ENCODE measurements around the gene GPR157. TPM values are rescaled to one million over a fixed set of nuclear protein-coding genes. Genes with fewer than 3 reads are reported as not detected.

Gene GPR157
- total and polyA plus RNA-seq, 2 donors (not counting 1 experiment from before 2014, with no cell fraction given) = 2.0 to 21.2 TPM

- WGBS (ENCODE audit: insufficient coverage) = 67% methylated on average over 1 of the region's 2 CpGs
- H3K27me3 Mint-ChIP-seq = peaks cover 19% of the 10 kb centered on the region
- POLR2A ChIA-PET = no interaction called here
- no peaks in the 10 kb centered on the region for H3K79me2 ChIP-seq (ENCODE audit: control insufficient read depth, insufficient read depth, low read length)
- no peak overlapping the region for H3K4me3 ChIP-seq (ENCODE audit: control extremely low read depth in 1 of 5, extremely low read depth in 1 of 5, insufficient read depth in 1 of 5, low read depth in 2 of 5, low read length in 4 of 5)
- no peak overlapping the region for H3K4me3 Mint-ChIP-seq
- H3K9ac ChIP-seq (ENCODE audit: low read length) = no peak overlapping the region
- peaks cover 34% of the 10 kb centered on the region for H3K4me1 Mint-ChIP-seq
- no peak overlapping the region for H3K27ac Mint-ChIP-seq
- ATAC-seq (ENCODE audit: low read depth) = no peak
- H3K4me2 ChIP-seq (replicated peaks; ENCODE audit: low read depth, low read length, poor library complexity, severe bottlenecking) = no peak overlapping the region
- peaks cover 32 to 34% of the 10 kb centered on the region in 2 donors for H3K4me1 ChIP-seq (ENCODE audit: control insufficient read depth in 2 of 2, insufficient read depth in 2 of 2, low read length in 2 of 2)
- CTCF ChIA-PET = interaction anchor here (0.9 kb wide), 1 partner anchor 12 kb away, joined by 3 read pairs; no protein-coding TSS in a partner anchor
- H4K20me1 ChIP-seq (ENCODE audit: control insufficient read depth, insufficient read depth, low read length, poor library complexity, severe bottlenecking) = no peaks in the 10 kb centered on the region
- H3K9me3 ChIP-seq (ENCODE audit: control extremely low read depth in 1 of 3, control insufficient read depth in 2 of 3, insufficient read depth in 1 of 3, low read length in 2 of 3) = peaks cover 0 to 7% (median 0%) of the 10 kb centered on the region in 3 donors
- H3K9me3 Mint-ChIP-seq (ENCODE audit: insufficient read depth) = no peaks in the 10 kb centered on the region
- no peak for DNase-seq
- no peaks in the 10 kb centered on the region for H3K36me3 ChIP-seq (replicated peaks in 1 of 2; ENCODE audit: control extremely low read depth in 1 of 2, control insufficient read depth in 1 of 2, extremely low read depth in 1 of 2, insufficient read depth in 2 of 2, low read length in 1 of 2)
- no peak overlapping the region for H2AFZ ChIP-seq (ENCODE audit: insufficient read depth, low read depth, low read length, poor library complexity, severe bottlenecking)
- intact Hi-C loops (cut with micrococcal nuclease) = no loop called here
- no peaks in the 10 kb centered on the region for H3K27me3 ChIP-seq (replicated peaks in 1 of 4; ENCODE audit: control extremely low read depth in 1 of 4, control insufficient read depth in 3 of 4, insufficient read depth in 4 of 4, low read length in 3 of 4)
- no peak for TF ChIP-seq CTCF (IDR thresholded peaks at IDR 0.05)
- no peak for TF ChIP-seq EZH2 (IDR thresholded peaks at IDR 0.05; ENCODE audit: borderline replicate concordance, insufficient read depth, low read depth, low read length, poor library complexity, severe bottlenecking)
- no peak overlapping the region for H3K27ac ChIP-seq (ENCODE audit: low read length in 2 of 2)
Observed at GRCh38 chr1:9086796-9087195, 42.1 kb downstream of the GPR157 start.

- Mint-ChIP-seq H3K4me3 (no peak overlapping the region), H3K4me1 (peaks cover 39% of the 10 kb centered on the region), H3K27me3 (peaks cover 19% of the 10 kb centered on the region), H3K27ac (no peak overlapping the region), H3K9me3 (ENCODE audit: insufficient read depth) (no peaks in the 10 kb centered on the region)
- no peak overlapping the region for H3K27ac ChIP-seq (ENCODE audit: low read length in 2 of 2)
- 79% methylated on average over 2 of the region's 5 CpGs for WGBS (ENCODE audit: insufficient coverage)
- peaks cover 0 to 7% (median 0%) of the 10 kb centered on the region in 3 donors for H3K9me3 ChIP-seq (ENCODE audit: control extremely low read depth in 1 of 3, control insufficient read depth in 2 of 3, insufficient read depth in 1 of 3, low read length in 2 of 3)
- no peak overlapping the region for H3K9ac ChIP-seq (ENCODE audit: low read length)
- no peaks in the 10 kb centered on the region for H3K36me3 ChIP-seq (replicated peaks in 1 of 2; ENCODE audit: control extremely low read depth in 1 of 2, control insufficient read depth in 1 of 2, extremely low read depth in 1 of 2, insufficient read depth in 2 of 2, low read length in 1 of 2)
- no peak overlapping the region for H3K4me2 ChIP-seq (replicated peaks; ENCODE audit: low read depth, low read length, poor library complexity, severe bottlenecking)
- ATAC-seq (ENCODE audit: low read depth) (no peak), DNase-seq (no peak)
- H3K79me2 ChIP-seq (ENCODE audit: control insufficient read depth, insufficient read depth, low read length) = no peaks in the 10 kb centered on the region
- no peak overlapping the region for H3K4me3 ChIP-seq (ENCODE audit: control extremely low read depth in 1 of 5, extremely low read depth in 1 of 5, insufficient read depth in 1 of 5, low read depth in 2 of 5, low read length in 4 of 5)
- TF ChIP-seq EZH2 (IDR thresholded peaks at IDR 0.05; ENCODE audit: borderline replicate concordance, insufficient read depth, low read depth, low read length, poor library complexity, severe bottlenecking) (no peak), CTCF (IDR thresholded peaks at IDR 0.05) (no peak)
- intact Hi-C loops (cut with micrococcal nuclease) = no loop called here
- CTCF ChIA-PET = interaction anchor here (0.9 to 2.6 kb wide), 4 partner anchors 11 to 95 kb away, joined by 3 to 9 read pairs (median 3); no protein-coding TSS in a partner anchor
- no peaks in the 10 kb centered on the region for H3K27me3 ChIP-seq (replicated peaks in 1 of 4; ENCODE audit: control extremely low read depth in 1 of 4, control insufficient read depth in 3 of 4, insufficient read depth in 4 of 4, low read length in 3 of 4)
- no peaks in the 10 kb centered on the region for H4K20me1 ChIP-seq (ENCODE audit: control insufficient read depth, insufficient read depth, low read length, poor library complexity, severe bottlenecking)
- H3K4me1 ChIP-seq (ENCODE audit: control insufficient read depth in 2 of 2, insufficient read depth in 2 of 2, low read length in 2 of 2) = peaks cover 32 to 37% of the 10 kb centered on the region in 2 donors
- H2AFZ ChIP-seq (ENCODE audit: insufficient read depth, low read depth, low read length, poor library complexity, severe bottlenecking) = no peak overlapping the region
- POLR2A ChIA-PET = interaction anchor here (0.9 kb wide), 1 partner anchor 10 kb away, joined by 3 read pairs; no protein-coding TSS in a partner anchor
Observed at GRCh38 chr1:9086045-9086444, 42.9 kb downstream of the GPR157 start.

Data from B cell (primary cell).